Measurements from ENCODE around the gene AGPAT2. TPM values are rescaled to one million over a fixed set of nuclear protein-coding genes. Genes with fewer than 3 reads are reported as not detected.

The AGPAT2 gene
- total RNA-seq = 33.3 and 37.7 TPM in 2 replicates

DNA sequence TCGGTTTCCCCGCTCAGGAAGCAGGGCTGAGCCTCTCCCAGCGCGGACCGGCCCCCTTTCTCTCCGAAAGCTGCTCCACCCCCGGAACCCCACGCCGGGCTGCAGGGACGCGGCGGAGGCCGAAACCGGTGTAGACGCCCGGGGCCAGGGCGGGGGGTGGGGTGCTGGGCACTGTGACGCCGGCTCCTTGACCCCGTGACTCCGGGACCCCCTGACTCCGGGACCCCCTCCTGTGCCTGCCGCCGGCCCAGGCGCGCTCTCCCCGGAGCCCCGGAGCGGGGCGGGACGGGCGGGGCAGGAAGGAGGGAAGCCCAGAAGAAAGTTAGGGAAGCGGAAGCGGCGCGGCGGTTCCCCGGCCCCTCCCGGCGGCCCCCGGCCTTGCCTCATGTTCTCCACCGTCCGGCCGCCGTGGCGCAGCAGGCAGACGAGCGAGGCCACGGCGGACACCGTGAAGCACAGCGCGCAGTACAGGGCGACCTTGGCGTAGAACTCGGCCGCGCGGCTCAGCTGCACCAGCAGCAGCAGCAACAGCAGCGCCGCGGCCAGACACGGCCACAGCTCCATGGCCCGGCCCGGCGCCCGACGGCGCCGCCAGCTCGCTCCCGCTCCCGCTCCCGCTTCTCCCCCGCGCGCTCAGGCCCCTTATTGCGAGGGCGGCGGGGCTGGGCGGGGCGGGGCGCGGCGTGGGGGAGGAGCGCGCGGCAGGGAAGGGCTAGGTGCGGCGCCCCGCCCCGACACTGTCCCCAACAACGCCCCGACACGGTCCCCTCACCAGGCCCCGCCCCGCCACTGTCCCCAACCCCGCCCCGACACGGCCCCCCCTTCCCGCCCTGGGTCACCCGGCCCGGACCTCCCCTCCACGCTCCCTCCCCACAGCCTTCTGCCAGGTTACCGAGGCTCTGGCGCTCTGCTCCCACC is at the start of gene AGPAT2:
Gene AGPAT2 (minus strand): TSS at position 664 of the 918 bp plus-strand sequence. CDS start 100 bp downstream, at position 564.

DNA sequence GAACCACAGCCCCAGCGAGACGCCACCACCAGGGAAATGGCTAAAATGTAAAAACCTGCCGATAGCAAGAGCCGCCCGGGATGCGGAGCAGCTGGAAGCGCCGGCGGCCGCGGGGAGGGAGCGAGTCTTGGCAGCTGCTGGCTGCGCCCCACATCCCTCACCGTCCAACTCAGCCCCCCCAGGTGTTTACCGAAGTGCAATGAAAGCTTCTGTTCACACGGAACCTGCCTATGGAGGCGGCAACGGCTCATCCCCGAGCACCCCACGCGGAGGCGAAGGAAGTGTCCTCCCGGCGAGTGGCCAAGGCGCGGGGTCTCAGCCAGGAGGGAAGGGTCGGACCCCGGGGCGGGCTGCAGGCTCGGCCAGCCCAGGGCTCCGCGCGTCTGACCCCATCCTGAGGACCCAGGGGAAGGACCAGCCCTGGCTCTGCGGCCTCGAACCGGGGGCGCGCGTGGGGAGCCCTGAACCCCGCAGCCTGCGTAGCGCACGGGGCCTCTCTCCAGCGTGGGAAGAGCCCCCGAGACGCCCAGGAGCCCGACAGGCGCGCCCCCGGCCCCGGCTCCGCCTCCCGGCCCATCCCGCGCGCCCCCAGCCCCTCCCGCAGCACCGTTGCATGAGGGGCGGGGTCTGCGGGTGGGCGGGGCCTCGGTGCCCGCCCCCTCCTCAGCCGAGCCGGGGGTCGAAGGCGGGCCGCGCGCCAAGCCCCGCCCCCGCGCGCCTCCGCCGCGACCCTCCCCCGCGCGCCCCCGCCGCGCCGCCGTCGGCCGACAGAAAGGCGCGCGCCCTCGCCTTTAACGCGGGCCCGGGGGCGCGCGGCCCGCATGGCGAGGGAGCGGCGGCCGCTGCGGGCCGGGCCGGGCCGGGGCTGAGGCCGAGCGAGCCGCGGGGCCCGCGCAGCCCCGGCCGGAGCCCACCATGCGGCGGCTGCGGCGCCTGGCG is 24.8 kb upstream of the AGPAT2 start, which contains the start of gene DIPK1B:
Gene DIPK1B (plus strand): TSS at position 822 of the 939 bp plus-strand sequence. CDS start 94 bp downstream, at position 916.

GRCh38 chr9:136662656-136663581 is 24.3 kb downstream of the AGPAT2 start, which contains the start of gene EGFL7:
TSS of gene EGFL7 (plus strand) at chr9:136662916. CDS start at chr9:136668283, 5,367 bp downstream.

Other genes with a start within 250 kb of the AGPAT2 start
- 5.0 and 5.8 TPM in 2 replicates for gene INPP5E, start 247.6 kb downstream of the AGPAT2 start, total RNA-seq
- 13.1 and 15.3 TPM in 2 replicates for gene SEC16A, start 204.4 kb downstream of the AGPAT2 start, total RNA-seq
- 69.9 and 99.1 TPM in 2 replicates for gene NOTCH1, start 141.4 kb downstream of the AGPAT2 start, total RNA-seq
- gene EGFL7, start 24.5 kb downstream of the AGPAT2 start, total RNA-seq = 532 and 626 TPM in 2 replicates
- gene DIPK1B, start 25.1 kb upstream of the AGPAT2 start, total RNA-seq = 171 and 201 TPM in 2 replicates
- not detected in 2 replicates for gene LCN10, start 55.5 kb upstream of the AGPAT2 start, total RNA-seq
- not detected in 2 replicates for gene LCN6, start 61.1 kb upstream of the AGPAT2 start, total RNA-seq
- not detected in 2 replicates for gene LCN8, start 70.8 kb upstream of the AGPAT2 start, total RNA-seq
- not detected in 2 replicates for gene LCN15, start 77.1 kb upstream of the AGPAT2 start, total RNA-seq
- gene TMEM141, start 103.9 kb upstream of the AGPAT2 start, total RNA-seq = 105 and 109 TPM in 2 replicates
- under 0.01 and 0.46 TPM in 2 replicates for gene CCDC183, start 108.9 kb upstream of the AGPAT2 start, total RNA-seq
- gene RABL6, start 120.5 kb upstream of the AGPAT2 start, total RNA-seq = 57.9 and 64.6 TPM in 2 replicates
- gene AJM1, start 155.0 kb upstream of the AGPAT2 start, total RNA-seq = 0.61 and 0.65 TPM in 2 replicates
- 91.8 and 130 TPM in 2 replicates for gene PHPT1, start 162.0 kb upstream of the AGPAT2 start, total RNA-seq
- gene MAMDC4, start 164.9 kb upstream of the AGPAT2 start, total RNA-seq = 0.32 and 1.5 TPM in 2 replicates
- 352 and 430 TPM in 2 replicates for gene EDF1, start 178.9 kb upstream of the AGPAT2 start, total RNA-seq
- gene TRAF2, start 199.1 kb upstream of the AGPAT2 start, total RNA-seq = 11.1 and 11.4 TPM in 2 replicates